Tibial artery (tissue), 4 donors: ENCODE measurements around the gene SDR42E1.

Source experiments
- DNase-seq, 2 donors: peaks; one replicate each; pipeline ENCODE4 v3.0.0-alpha.2; 2019
- H3K27ac ChIP-seq, 2 donors: fragments of 200-600 bp; sonication (generic) in 1 of 2; 1 replicate in 1 of 2; 2 replicates in 1 of 2; pipeline ENCODE4 v1.5.1; 2018 to 2019; ENCODE audit warnings: mild to moderate bottlenecking in 1 of 2
- H3K27me3 ChIP-seq, 2 donors: fragments of 200-600 bp; sonication (generic) in 1 of 2; one replicate each; pipeline versions ENCODE4 v1.5.1 to v1.6.0; 2016 to 2019
- H3K36me3 ChIP-seq, 3 donors: fragments of 200-600 bp; sonication (generic) in 2 of 3; one replicate each; pipeline ENCODE4 v1.5.1; 2016 to 2019; ENCODE audit warnings: mild to moderate bottlenecking in 2 of 3
- H3K4me1 ChIP-seq, 4 donors: fragments of 200-600 bp; sonication (generic) in 2 of 4; 1 replicate in 3 of 4; 2 replicates in 1 of 4; pipeline ENCODE4 v1.5.1; 2016 to 2019
- H3K4me3 ChIP-seq, 2 donors: fragments of 200-600 bp; sonication (generic) in 1 of 2; 1 replicate in 1 of 2; 2 replicates in 1 of 2; pipeline ENCODE4 v1.5.1; 2018 to 2019; ENCODE audit warnings: mild to moderate bottlenecking in 2 of 2
- H3K9me3 ChIP-seq, 3 donors: fragments of 200-600 bp; sonication (generic) in 1 of 3; one replicate each; pipeline ENCODE4 v1.5.1; 2016 to 2019
- CTCF ChIP-seq, 2 experiments: fragments of 200-600 bp in 1 of 2; fragments of 450-650 bp in 1 of 2; IDR thresholded peaks; one replicate each; pipeline ENCODE4 v1.5.1; 2017 to 2019; ENCODE audit warnings: antibody characterized with exemption in 2 of 2, mild to moderate bottlenecking in 1 of 2, moderate library complexity in 1 of 2
- intact Hi-C: fragments of 100-400 bp; cut with DNase I; formaldehyde crosslinking; loops from one replicate; pipeline ENCODE4 v1.15.0; 2023; ENCODE audit warnings: low total_unique reads

SDR42E1 gene

DNA sequence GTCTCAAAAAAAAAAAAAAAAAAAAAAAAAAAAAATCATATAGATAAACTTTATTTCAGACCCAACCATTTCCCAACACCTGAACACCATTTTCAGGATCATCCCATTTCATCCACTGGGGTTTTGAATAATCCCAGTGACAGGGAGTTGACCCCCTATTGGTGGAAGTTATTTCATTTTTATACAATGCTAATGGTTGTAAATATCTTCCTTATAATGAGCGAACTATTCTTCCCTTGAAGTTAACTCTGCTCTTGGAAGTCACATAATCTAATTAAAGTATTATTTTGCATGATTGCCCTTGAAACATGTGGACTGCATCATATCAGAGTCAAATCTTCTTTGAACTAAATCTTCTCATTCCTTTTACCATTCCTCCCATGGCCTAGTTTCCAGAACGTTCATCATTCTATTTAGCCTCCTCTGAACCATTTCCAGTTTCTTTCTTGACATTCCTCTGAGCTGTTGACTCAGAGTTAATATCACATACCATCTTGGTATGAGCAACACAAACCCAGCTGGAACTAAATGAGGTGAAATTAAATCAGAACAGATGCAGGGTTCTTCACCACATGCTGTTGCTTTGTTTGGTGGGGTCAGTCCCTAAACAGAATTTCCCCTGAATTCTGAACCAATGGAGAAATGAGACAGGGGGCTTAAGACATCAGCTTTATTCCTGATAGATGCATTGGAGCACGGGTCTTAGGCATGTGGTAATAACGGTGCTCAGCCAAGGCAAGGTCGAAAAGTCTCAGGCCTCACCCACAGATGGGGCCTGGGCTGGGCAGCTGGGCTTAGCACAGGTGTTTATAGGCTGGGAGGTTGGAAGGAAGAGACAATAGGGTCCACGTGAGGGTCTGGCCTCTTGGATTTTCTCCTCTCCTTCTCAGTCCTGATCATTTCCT, 32.7 kb upstream of the SDR42E1 start:
- Histone ChIP-seq H3K27me3 (peaks cover 0 to 4% of the 10 kb centered on the region in 2 donors), H3K4me3 (no peak overlapping the region), H3K36me3 (no peaks in the 10 kb centered on the region), H3K27ac (no peak overlapping the region), H3K9me3 (no peaks in the 10 kb centered on the region), H3K4me1 (no peaks in the 10 kb centered on the region)
- no peak for DNase-seq
- TF ChIP-seq CTCF (IDR thresholded peaks at IDR 0.05), result no peak
- intact Hi-C loops, result no loop called here

- Histone ChIP-seq H3K4me1 (no peaks in the 10 kb centered on the region), H3K36me3 (no peaks in the 10 kb centered on the region), H3K27ac (no peak overlapping the region), H3K4me3 (no peak overlapping the region), H3K27me3 (peaks cover 0 to 8% of the 10 kb centered on the region in 2 donors), H3K9me3 (no peaks in the 10 kb centered on the region)
- TF ChIP-seq CTCF (IDR thresholded peaks at IDR 0.05), result no peak
- no peak for DNase-seq
- intact Hi-C loops, result no loop called here
Observed at GRCh38 chr16:82042846-82043245, 31.6 kb upstream of the SDR42E1 start.

- no peaks in the 10 kb centered on the region for H3K36me3 ChIP-seq
- no peak for DNase-seq
Observed at GRCh38 chr16:82042144-82042543, 30.9 kb upstream of the SDR42E1 start.

DNA sequence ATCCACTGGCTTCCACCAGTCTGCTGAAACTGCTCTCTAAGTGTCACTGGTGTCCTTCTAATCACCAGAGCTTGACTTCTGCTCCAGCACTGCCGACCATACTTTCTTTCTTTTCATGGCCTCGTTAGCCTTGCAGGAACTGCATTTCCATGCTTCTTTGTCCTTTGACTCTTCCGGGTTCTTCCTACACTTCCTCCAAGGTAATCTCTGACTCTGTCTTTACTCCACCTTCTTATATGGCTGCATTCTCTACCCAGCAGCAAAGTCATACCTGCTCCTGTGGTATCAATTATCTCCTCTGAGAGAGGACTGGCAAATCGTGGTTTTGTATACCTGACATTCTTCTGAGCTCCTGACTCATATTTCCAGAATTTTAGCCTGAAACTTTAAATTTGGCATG, 30.3 kb upstream of the SDR42E1 start:
- peaks cover 0 to 8% of the 10 kb centered on the region in 2 donors for H3K27me3 ChIP-seq
- intact Hi-C loops, result no loop called here
- H3K27ac ChIP-seq, result no peak overlapping the region
- no peak overlapping the region for H3K4me3 ChIP-seq
- no peaks in the 10 kb centered on the region for H3K36me3 ChIP-seq
- no peak for TF ChIP-seq CTCF (IDR thresholded peaks at IDR 0.05)
- no peaks in the 10 kb centered on the region for H3K9me3 ChIP-seq
- H3K4me1 ChIP-seq, result no peaks in the 10 kb centered on the region
- DNase-seq, result no peak

More at GRCh38 chr16:82042144-82042543, 30.9 kb upstream of the SDR42E1 start:
- Histone ChIP-seq H3K27ac (no peak overlapping the region), H3K9me3 (no peaks in the 10 kb centered on the region), H3K4me3 (no peak overlapping the region), H3K4me1 (no peaks in the 10 kb centered on the region), H3K27me3 (peaks cover 0 to 8% of the 10 kb centered on the region in 2 donors)
- intact Hi-C loops, result no loop called here
- TF ChIP-seq CTCF (IDR thresholded peaks at IDR 0.05), result no peak

DNA sequence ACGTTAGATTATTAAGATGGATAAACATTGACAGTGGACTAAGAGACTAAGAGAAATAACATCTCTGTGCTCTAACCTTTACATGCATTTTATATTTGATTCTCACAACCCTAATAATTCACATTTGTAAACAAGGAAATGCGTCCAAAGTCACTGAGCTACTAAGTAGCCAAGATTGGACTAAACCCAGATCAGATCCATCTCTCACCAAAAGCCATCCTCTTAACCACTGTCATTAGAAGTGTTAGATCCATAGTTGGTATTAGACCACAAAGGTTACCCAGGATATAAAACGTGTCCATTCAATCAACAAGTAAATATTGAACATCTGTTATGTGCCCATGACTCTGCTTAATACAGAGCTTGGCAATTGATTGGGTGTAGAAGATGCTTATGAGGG, 29.0 kb upstream of the SDR42E1 start:
- H3K27me3 ChIP-seq, result peaks cover 0 to 8% of the 10 kb centered on the region in 2 donors
- no peak for TF ChIP-seq CTCF (IDR thresholded peaks at IDR 0.05)
- H3K4me1 ChIP-seq, result no peaks in the 10 kb centered on the region
- H3K4me3 ChIP-seq, result no peak overlapping the region
- H3K36me3 ChIP-seq, result no peaks in the 10 kb centered on the region
- no peak overlapping the region for H3K27ac ChIP-seq
- no peak for DNase-seq
- H3K9me3 ChIP-seq, result no peaks in the 10 kb centered on the region
- intact Hi-C loops, result no loop called here
